Epithelial cell of esophagus (primary cell): ENCODE results near the gene EPM2A.

Experiments
- DNase-seq: peaks from one replicate; pipeline ENCODE4 v3.0.0; 2010; ENCODE audit warnings: low read depth
- H3K4me3 ChIP-seq: 2 replicates; pipeline ENCODE4 v1.5.1; 2011; ENCODE audit warnings: mild to moderate bottlenecking, low read length, control low read depth
- CTCF ChIP-seq: IDR thresholded peaks from 2 replicates; pipeline ENCODE4 v1.5.1; 2011; ENCODE audit warnings: low read depth, mild to moderate bottlenecking, low read length, control low read depth, inconsistent platforms; ENCODE audit not compliant: insufficient read depth; ENCODE audit errors: missing control alignments

EPM2A gene

GRCh38 chr6:145731447-145731846 lies 3.9 kb downstream of the EPM2A start:
- TF ChIP-seq CTCF = no peak
- no peak for DNase-seq
- H3K4me3 ChIP-seq = no peak overlapping the region

DNA sequence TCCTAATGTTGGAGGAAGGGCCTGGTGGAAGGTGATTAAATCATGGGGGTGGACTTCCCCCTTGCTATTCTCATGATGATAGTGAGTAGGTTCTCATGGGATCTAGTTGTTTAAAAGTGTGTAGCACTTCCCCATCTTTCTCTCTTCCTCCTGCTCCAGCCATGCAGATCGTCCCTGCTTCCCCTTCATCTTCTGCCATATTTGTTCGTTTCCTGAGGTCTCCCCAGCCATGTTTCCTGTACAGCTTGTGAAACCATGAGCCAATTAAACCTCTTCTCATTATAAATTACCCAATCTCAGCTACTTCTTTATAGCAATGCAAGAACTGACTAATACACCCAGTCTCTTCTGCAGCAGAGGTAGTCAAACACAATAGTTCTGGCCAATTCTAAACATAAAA lies 5.4 kb downstream of the EPM2A start:
- DNase-seq = no peak
- TF ChIP-seq CTCF = no peak
- H3K4me3 ChIP-seq = no peak overlapping the region

DNA sequence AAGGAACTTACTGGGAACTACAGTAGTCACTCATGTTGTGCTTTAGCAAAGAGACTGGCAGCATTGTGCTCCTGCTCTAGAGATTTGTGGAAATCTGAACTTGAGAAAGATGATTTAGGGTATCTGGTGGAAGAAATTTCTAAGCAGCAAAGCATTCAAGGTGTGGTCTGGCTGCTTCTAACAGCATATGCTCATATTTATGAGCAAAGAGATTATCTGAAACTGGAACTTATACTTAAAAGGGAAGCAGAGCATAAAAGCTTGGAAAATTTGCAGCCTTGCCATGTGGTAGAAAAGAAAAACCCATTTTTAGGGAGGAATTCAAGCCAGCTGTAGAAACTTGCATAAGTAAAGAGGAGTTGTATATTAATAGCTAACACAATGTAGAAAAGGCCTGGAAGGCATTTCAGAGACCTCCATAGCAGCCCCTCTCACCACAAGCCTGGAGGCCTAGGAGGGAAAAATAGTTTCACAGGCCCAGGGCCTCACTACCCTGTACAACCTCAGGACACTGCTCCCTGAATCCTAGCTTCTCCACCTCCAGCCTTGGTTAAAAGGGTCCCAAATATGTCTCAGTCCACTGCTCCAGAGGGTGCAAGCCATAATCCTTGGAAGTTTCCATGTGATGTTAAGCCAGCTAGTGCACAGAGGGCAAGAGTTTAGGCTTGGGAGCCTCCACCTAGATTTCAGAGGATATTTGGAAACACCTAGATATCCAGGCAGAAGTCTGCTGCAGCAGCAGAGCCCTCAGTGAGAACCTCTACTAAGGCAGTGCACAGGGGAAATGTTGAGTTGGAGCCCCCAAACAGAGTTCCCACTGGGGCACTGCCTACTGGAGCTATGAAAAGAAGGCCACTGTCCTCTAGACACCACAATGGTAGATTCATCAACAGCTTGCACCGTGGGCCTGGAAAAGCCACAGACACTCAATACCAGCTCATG lies 6.6 kb downstream of the EPM2A start:
- TF ChIP-seq CTCF = no peak
- no peak for DNase-seq
- H3K4me3 ChIP-seq = no peak overlapping the region

DNA sequence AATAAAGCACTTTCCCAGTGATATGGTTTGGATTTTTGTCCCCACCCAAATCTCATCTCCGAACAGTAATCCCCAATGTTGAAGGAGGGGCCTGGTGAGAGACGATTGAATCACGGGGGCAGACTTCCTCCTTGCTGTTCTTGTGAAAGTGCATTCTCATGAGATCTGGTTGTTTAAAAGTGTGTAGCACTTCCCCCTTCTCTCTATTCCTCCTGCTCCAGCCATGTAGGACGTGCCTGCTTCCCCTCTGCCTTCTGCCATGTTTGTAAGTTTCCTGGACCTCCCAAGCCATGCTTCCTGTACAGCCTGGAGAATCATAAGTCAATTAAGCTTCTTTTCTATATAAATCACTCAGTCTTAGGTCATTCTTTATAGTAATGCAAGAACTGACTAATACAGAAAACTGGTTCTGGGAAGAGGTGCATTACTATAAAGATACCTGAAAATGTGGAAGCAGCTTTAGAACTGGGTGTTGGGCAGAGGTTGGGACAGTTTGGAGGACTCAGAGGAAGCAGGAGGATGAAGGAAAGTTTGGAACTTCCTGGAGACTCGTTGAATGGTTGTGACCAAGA lies 7.4 kb downstream of the EPM2A start:
- DNase-seq = peak; percentile 29
- H3K4me3 ChIP-seq = no peak overlapping the region
- TF ChIP-seq CTCF = no peak

DNA sequence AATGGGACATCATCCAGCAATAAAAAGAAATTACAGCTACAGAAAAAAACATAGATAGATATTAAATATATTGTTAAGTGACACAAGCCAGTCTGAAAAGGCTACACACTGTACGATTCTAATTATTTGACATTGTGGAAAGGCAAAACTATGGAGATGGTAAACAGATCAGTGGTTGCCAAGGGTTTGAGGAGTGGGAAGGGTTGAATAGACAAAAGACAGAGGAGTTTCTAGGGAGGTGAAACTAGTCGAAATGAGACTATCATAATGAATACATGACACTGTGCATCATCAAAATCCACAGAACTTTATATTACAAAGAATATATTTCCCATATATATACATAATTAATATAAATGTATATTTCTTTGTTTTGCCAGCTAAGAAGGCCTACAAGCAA lies 9.8 kb downstream of the EPM2A start:
- H3K4me3 ChIP-seq = no peak overlapping the region
- no peak for DNase-seq

DNA sequence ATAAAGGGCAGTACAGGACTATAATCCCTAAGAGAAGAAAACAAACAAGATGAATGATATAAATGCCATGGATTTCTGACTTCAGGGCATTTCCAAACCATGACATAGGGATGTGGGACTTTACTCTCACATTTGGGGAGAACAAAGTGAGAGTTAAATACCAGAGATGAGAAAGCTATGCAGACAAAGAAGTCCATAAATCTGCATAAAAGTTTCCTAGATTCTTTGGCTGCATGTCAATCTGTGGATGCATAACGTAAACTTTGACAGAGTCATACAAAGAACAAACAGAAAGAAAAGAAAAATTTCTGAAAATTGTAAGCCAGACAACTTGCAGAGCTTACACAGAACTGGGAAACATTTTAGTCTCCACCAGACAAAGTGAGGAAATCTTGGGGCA lies 11.7 kb downstream of the EPM2A start:
- TF ChIP-seq CTCF = no peak
- DNase-seq = no peak
- H3K4me3 ChIP-seq = no peak overlapping the region

More for the DNA sequence above, 9.8 kb downstream of the EPM2A start:
- TF ChIP-seq CTCF = no peak
